Stimulated activated effector memory CD8-positive, alpha-beta T cell treated with anti-CD3 and anti-CD28 coated beads, Interleukin-12 subunit alpha, Interleukin-12 subunit beta, amount 100 ng/mL, for 72 hours (primary cell): ENCODE data around the gene SPATA6L.
A peak's percentile ranks its signal among the peaks of the same experiment; 100 is the strongest.

ENCODE experiments used
- ATAC-seq: fragments of 150-1000 bp; cut with Tn5 transposase; 2 replicates; pipeline ENCODE4 v1.10.0; 2021
- DNase-seq, 2 donors: peaks; one replicate each; pipeline ENCODE4 v3.0.0; 2021 to 2022; ENCODE audit warnings: low spot score in 2 of 2
- H3K27ac Mint-ChIP-seq: one replicate; pipeline ENCODE4 v1.8.0; 2022; ENCODE audit warnings: mild to moderate bottlenecking, mixed read lengths
- H3K36me3 Mint-ChIP-seq: one replicate; pipeline ENCODE4 v1.8.0; 2022; ENCODE audit warnings: mild to moderate bottlenecking, mixed read lengths
- H3K4me1 Mint-ChIP-seq: one replicate; pipeline ENCODE4 v1.8.0; 2022; ENCODE audit warnings: mixed read lengths
- H3K4me3 Mint-ChIP-seq: one replicate; pipeline ENCODE4 v1.8.0; 2022; ENCODE audit warnings: mild to moderate bottlenecking, mixed read lengths
- H3K9me3 Mint-ChIP-seq: one replicate; pipeline ENCODE4 v1.8.0; 2022; ENCODE audit warnings: mixed read lengths

SPATA6L gene

DNA sequence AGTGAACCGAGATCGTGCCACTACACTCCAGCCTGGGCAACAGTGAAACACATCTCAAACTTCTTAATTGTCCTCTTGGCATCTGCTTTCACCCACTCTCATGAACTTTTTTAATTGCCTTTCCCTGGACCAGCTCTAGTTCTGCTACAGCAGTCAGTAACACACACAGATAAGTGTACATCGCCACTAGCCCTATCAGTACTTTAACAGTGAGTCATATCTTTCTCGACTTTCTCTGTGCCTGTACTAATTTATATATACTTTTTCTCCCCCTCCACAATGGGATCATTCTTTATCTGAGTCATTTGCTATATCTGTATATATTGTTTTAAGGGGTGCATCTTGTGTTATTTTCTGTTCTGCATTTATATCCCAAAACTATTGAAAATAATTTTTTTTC lies 19.8 kb upstream of the SPATA6L start:
- ATAC-seq: peak; percentile 72
- H3K36me3 Mint-ChIP-seq: peaks cover 50% of the 10 kb centered on the region
- H3K27ac Mint-ChIP-seq: no peak overlapping the region
- H3K4me1 Mint-ChIP-seq: peaks cover 48% of the 10 kb centered on the region
- DNase-seq: no peak
- H3K4me3 Mint-ChIP-seq: no peak overlapping the region
- no peaks in the 10 kb centered on the region for H3K9me3 Mint-ChIP-seq

DNA sequence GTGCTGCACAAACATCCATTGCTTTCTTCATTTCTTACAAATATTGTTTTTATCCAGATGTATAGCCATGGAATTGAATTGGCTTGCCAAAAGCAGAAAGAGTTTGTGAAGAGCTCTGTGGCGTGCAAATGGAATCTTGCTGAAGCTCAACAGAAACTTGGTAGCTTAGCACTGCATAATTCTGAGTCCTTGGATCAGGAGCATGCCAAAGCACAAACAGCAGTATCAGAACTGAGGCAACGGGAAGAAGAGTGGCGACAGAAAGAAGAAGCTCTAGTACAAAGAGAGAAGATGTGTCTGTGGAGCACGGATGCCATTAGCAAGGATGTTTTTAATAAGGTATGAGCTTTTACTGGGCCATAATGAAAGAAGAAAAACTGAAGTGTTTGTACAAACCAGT lies 18.5 kb upstream of the SPATA6L start:
- Mint-ChIP-seq H3K9me3 (no peaks in the 10 kb centered on the region), H3K36me3 (peaks cover 45% of the 10 kb centered on the region), H3K4me1 (peaks cover 35% of the 10 kb centered on the region), H3K27ac (no peak overlapping the region), H3K4me3 (no peak overlapping the region)
- DNase-seq (no peak), ATAC-seq (no peak)

DNA sequence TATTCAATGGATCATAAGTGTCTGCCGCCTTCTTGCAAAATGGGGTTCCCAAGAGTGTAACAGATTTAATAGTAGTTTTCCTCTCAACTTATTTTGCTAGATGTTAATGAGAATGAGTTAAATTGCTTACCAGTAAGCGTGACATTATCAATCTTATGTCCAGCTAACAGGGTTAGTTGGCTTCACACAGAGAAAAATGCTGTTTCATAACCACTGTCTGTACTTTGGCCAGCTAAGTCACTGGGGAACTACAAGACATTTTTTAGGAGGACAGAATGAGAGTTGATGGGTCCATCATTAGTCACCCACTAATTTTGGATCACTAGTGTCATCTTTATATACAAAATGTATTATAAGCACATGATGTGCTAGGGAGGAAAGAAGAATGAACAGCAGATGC lies 14.5 kb upstream of the SPATA6L start:
- no peak for DNase-seq
- no peak for ATAC-seq
- H3K27ac Mint-ChIP-seq: no peak overlapping the region
- peaks cover 19% of the 10 kb centered on the region for H3K4me1 Mint-ChIP-seq
- H3K9me3 Mint-ChIP-seq: no peaks in the 10 kb centered on the region
- no peak overlapping the region for H3K4me3 Mint-ChIP-seq
- peaks cover 14% of the 10 kb centered on the region for H3K36me3 Mint-ChIP-seq

DNA sequence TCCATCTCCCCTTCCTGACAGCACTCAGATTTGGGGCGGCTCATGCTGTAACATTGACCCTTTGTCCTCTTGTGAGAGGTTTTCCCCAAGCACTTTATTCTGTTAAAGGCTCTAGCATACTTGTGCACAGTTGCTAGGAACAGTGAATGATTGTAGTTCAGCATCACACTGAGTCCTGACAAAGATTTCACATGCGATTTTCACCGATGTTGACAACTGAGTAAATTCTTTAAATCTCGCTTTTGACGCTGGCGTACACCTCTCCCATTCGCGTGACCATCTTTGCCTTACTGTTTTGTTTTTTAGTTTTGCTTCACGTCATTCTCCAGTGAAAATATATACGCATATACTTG lies 13.9 kb upstream of the SPATA6L start:
- no peak overlapping the region for H3K27ac Mint-ChIP-seq
- peaks cover 8% of the 10 kb centered on the region for H3K36me3 Mint-ChIP-seq
- no peak overlapping the region for H3K4me3 Mint-ChIP-seq
- no peak for DNase-seq
- no peaks in the 10 kb centered on the region for H3K9me3 Mint-ChIP-seq
- ATAC-seq: no peak
- peaks cover 18% of the 10 kb centered on the region for H3K4me1 Mint-ChIP-seq

DNA sequence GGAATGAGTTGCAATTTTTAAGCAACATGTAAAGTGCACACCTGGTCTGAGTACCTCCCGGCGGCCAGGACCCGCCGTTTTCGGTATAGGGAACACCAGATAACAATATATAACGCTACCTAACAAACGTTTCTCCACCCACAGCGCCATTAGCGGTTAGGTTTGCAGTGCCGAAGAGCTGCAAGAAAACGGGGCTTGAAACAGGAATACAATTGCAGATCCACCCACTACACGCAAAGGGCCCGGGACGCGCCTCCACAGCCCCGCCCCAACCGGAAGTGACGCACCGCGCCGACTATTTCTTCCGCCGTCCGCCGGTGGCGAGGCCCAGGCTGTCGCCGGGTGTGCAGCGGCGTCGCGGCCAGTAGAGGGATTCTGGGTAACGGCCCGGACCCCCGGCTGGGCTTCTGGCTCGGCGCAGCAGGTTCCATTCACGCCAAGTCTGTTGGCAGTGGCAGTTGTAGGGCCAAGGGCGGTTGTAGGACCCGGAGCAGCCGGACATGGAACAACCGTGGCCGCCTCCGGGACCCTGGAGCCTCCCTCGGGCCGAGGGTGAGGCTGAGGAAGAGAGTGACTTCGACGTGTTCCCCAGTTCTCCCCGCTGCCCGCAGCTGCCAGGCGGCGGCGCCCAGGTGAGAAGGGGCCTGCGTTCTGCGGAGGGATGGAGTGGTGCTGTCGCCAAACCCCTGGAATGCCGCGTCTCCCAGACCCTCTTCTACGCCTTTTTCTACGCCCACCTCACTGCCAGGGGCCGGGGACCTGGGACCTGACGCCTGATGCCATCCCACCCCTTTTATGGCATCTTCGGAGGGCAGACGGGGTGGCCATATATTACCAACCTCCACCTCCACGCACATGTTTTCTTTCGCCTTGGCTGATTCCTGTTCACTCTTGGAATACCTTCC lies 13.2 kb upstream of the SPATA6L start, which contains the start of gene CDC37L1:
CDC37L1 (plus strand) TSS at position 302 of the 905 bp plus-strand sequence; CDS start at position 501, 199 bp downstream.
- peak; percentile 98 to 99 for DNase-seq
- no peak within 1 kb of the TSS for H3K27ac Mint-ChIP-seq
- H3K4me3 Mint-ChIP-seq: no peak within 1 kb of the TSS
- peaks cover 2% of the 10 kb centered on the region for H3K36me3 Mint-ChIP-seq
- peak; percentile 98 for ATAC-seq
- peaks cover 13% of the 10 kb centered on the region for H3K4me1 Mint-ChIP-seq
- no peaks in the 10 kb centered on the region for H3K9me3 Mint-ChIP-seq

DNA sequence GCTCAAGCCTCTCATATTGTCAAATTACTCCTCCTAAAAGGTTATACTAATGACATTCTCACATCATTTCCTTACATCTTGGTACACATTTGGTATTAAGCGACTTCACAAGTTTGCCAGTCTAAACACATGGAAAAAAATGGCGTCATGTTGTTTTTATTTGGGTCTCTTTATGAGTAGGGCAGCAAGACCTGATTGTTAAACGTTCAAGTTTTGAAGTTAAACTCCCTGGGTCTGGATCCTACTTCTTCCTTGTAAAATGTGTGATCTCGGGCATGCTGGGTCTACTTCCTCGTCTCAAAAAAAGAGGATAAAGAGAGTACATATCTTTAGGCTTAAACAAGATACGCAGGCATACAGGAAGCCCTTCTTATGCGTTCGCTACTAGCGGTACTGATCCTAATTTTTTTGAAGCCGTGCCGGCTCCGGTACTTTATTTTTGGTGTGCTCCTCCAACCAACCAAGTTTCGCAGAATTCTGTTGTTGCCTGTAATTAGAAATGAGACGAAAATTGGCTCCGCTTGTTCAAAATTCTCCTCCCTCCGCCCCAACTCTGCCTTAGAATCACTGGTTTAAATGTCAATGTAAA lies 12.5 kb upstream of the SPATA6L start:
- no peak overlapping the region for H3K27ac Mint-ChIP-seq
- no peaks in the 10 kb centered on the region for H3K9me3 Mint-ChIP-seq
- H3K4me3 Mint-ChIP-seq: no peak overlapping the region
- peaks cover 9% of the 10 kb centered on the region for H3K4me1 Mint-ChIP-seq
- ATAC-seq (peak; percentile 48), DNase-seq (peak in 1 of 2 donors; percentile 62)
- no peaks in the 10 kb centered on the region for H3K36me3 Mint-ChIP-seq

DNA sequence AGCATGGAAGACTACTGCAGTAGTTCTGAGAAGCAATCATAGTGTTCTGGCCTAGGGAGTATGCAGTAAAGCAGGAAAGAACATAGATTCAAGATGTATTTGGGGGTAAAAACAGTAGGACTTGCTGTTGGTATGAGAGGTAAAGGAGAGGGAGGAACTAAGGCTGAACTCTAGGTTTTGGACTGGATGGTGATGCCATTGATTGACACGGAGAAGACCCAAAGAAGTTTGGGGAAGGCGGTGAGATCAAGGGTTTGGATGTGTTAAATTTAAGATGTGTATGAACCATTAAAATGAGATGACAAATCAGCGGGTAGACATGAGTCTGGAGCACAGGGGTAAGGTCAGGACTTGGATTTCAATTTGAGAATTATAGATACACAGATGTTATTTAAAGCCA lies 11.1 kb upstream of the SPATA6L start:
- DNase-seq: no peak
- Mint-ChIP-seq H3K36me3 (no peaks in the 10 kb centered on the region), H3K4me1 (no peaks in the 10 kb centered on the region), H3K9me3 (no peaks in the 10 kb centered on the region), H3K4me3 (no peak overlapping the region), H3K27ac (no peak overlapping the region)
- ATAC-seq: no peak

DNA sequence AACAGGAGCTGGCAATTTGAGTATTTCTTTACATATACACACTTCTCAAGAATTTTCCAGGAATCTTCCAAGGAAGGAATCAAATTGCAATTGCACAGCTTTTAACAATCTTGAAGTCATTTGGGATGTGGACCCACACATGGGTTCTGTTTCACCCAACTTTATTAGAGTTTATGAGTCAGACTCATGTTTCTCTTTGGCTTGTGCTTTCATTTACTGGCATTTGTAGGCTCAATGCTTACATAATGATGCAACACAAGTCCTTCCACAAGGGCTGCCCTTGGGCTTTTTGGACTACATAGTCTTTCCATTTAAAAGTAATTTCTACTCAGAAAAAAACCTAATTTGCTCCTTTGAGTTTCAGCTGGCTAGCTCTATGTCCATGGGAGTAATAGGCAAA lies 8.5 kb upstream of the SPATA6L start:
- H3K9me3 Mint-ChIP-seq: no peaks in the 10 kb centered on the region
- no peak overlapping the region for H3K27ac Mint-ChIP-seq
- DNase-seq (no peak), ATAC-seq (no peak)
- H3K4me1 Mint-ChIP-seq: peaks cover 13% of the 10 kb centered on the region
- no peak overlapping the region for H3K4me3 Mint-ChIP-seq
- H3K36me3 Mint-ChIP-seq: no peaks in the 10 kb centered on the region

DNA sequence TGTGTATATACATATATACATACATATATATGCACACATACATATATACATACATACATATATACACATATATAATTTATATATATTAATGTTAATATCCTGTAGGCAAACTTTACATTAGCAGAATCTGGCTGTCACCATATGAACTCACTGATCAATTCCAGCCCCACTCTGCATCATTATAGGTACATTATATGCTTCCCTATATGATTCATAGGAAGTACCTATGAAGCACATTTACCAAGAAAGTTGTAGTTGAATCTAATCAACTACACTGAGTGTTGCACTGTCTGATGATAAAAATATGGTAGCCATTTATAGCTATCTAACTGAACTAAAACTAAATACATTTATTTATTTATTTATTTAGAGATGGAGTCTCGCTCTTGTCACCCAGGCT lies 5.5 kb upstream of the SPATA6L start:
- Mint-ChIP-seq H3K4me1 (peaks cover 26% of the 10 kb centered on the region), H3K4me3 (no peak overlapping the region), H3K27ac (no peak overlapping the region), H3K9me3 (no peaks in the 10 kb centered on the region), H3K36me3 (no peaks in the 10 kb centered on the region)
- DNase-seq (no peak), ATAC-seq (peak; percentile 73)

DNA sequence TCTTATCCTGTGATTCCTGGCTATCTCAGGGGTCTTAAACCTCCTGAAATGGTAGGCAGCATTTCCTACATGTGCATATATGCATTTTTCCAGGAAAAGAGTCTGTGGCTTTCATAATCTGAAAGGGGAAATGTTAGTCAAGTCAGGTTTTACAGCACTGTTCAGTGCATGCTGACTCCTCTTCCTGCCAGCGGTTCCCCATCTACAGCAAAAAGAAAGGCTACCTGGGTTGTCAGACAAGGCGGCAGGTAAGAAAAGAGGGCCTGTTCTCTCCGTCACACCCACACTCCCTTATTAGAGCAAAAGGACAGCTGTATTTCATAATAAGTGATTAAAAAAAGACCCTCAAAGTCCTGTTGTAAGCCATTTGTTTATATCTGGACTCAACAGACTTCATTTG lies 4.3 kb upstream of the SPATA6L start:
- no peak overlapping the region for H3K4me3 Mint-ChIP-seq
- H3K36me3 Mint-ChIP-seq: no peaks in the 10 kb centered on the region
- ATAC-seq (no peak), DNase-seq (no peak)
- peaks cover 38% of the 10 kb centered on the region for H3K4me1 Mint-ChIP-seq
- no peaks in the 10 kb centered on the region for H3K9me3 Mint-ChIP-seq
- H3K27ac Mint-ChIP-seq: peak overlapping the region; percentile 23

DNA sequence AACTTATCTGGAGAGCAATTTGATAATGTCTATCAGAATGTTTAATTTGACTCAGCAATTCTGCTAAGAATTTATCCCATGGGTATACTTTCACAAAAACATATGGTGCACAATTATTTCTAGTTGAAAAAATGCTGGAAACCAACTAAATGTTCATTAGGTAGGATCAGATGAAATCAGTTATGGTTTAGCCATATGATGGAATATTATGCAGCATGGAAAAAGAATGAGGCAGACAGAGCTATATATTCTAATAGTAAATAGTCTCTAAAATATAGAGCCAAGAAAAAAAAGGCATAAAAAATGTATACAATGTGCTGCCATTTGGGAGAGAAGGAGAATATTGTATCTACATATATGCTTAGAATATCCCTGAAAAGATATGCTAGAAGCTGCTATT lies 3.6 kb upstream of the SPATA6L start:
- ATAC-seq: no peak
- no peak overlapping the region for H3K4me3 Mint-ChIP-seq
- H3K27ac Mint-ChIP-seq: peak overlapping the region; percentile 23
- DNase-seq: no peak
- no peaks in the 10 kb centered on the region for H3K36me3 Mint-ChIP-seq
- H3K9me3 Mint-ChIP-seq: no peaks in the 10 kb centered on the region
- H3K4me1 Mint-ChIP-seq: peaks cover 45% of the 10 kb centered on the region

DNA sequence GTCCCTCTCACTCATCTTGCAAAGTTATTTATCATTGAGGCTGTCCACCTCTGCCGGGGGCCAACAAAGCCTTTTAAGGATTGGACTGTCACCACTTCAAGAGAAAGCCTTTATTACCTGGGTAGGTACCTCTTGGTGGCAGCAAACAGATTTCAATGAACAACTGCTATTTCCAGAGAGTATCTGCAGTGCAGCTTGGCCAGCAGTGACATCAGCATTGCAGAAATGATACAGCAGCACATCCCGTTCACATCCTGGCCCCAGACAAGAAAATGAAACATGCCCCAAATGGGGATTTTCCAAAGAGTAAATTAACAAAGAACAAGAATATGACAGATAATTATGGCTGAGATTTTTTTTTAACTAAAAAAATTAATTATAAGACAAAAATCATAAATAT lies 2.3 kb upstream of the SPATA6L start:
- Mint-ChIP-seq H3K4me1 (peaks cover 57% of the 10 kb centered on the region), H3K9me3 (no peaks in the 10 kb centered on the region), H3K27ac (no peak overlapping the region), H3K4me3 (no peak overlapping the region), H3K36me3 (no peaks in the 10 kb centered on the region)
- no peak for DNase-seq
- ATAC-seq: no peak

DNA sequence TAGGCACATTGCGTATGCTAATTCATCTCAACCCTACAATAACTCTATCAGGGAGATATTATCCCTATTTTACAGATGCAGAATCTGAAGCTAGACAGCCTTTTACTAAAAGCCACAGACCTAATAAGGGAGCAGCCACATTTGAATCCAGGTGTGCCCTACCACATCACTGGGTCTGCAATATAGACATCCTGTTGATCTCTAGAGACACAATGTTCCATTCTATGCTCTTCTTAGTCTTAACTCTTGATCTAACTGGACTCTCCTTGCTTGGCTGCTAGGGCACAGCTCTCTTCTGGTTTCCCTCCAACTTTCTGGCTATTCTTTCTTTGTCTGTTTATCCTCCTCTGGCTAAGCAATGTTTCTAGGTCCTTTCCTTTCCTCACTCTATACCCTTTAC lies 1.4 kb upstream of the SPATA6L start:
- Mint-ChIP-seq H3K9me3 (no peaks in the 10 kb centered on the region), H3K4me1 (peaks cover 65% of the 10 kb centered on the region), H3K4me3 (no peak overlapping the region), H3K36me3 (no peaks in the 10 kb centered on the region), H3K27ac (no peak overlapping the region)
- no peak for DNase-seq
- ATAC-seq: no peak

DNA sequence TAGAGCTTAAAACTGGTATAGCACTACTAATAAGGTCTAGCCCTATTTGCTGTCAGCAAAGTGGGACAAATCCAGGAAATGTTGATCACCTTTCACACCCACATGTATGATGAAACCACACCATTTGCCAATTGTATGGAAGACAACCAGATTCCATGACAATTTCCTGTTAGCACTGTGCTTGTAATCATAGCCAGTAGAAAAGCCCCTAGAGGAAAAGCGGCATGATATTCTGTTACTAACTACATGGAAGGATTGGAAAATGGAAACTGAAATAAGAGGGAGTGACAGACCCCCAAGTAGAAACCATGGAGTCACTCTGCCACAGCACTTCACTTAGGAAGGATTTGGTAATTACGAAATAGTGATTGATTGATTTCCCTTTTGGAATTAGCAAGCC lies 923 bp downstream of the SPATA6L start:
- Mint-ChIP-seq H3K36me3 (peaks cover 6% of the 10 kb centered on the region), H3K27ac (no peak overlapping the region), H3K9me3 (no peaks in the 10 kb centered on the region), H3K4me3 (peak overlapping the region; percentile 81), H3K4me1 (peaks cover 73% of the 10 kb centered on the region)
- DNase-seq (no peak), ATAC-seq (no peak)

DNA sequence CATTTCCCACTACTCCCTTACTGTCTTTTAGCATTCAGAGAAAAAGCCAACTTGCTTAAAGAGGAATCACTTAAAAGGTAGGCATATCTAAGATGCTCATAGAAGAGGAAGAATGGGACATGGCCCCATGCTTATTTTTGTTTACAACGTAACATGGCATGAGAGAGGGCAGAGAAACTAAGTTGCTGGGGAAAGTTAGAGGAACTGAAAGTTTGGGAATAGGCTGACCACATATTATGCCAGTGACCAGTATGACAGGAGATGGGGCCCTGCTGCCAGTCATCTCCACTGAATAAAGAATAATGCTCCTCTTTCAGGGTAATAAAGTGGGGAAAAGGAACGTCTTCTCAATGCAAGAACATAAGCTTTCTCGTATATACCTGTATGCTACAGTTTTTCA lies 2.3 kb downstream of the SPATA6L start:
- DNase-seq (no peak), ATAC-seq (no peak)
- no peak overlapping the region for H3K27ac Mint-ChIP-seq
- peaks cover 69% of the 10 kb centered on the region for H3K4me1 Mint-ChIP-seq
- no peaks in the 10 kb centered on the region for H3K9me3 Mint-ChIP-seq
- H3K4me3 Mint-ChIP-seq: peak overlapping the region; percentile 94
- H3K36me3 Mint-ChIP-seq: peaks cover 6% of the 10 kb centered on the region
